ENCODE results near the gene NEUROD4.
A peak's percentile ranks its signal among the peaks of the same experiment; 100 is the strongest.

The NEUROD4 gene

DNA sequence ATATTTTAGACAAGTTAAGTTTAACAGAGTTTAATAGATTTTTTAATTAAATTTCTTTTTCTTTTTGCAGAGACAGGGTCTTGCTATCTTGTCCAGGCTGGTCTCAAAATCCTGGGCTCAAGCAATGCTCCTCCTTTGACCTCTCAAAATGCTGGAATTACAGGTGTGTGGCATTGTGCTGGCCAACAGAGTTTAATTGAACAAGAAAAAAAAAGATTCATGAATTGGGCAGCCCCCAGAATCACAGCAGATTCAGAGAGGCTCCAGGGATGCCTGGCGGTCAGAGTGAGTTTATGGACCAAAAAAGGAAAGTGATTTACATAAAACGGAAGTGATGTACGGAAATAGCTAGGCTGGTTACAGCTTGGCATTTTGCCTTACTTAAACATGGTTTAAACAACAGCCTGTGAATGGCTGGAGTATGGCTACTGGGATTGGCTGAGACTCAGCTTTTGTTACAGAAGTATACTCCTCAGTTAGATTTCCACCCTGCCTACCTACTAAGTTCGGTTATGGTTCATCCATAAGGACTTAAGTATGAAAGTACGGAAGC is 20.7 kb upstream of the NEUROD4 start:
- DNase-seq, result no peak

GRCh38 chr12:55001198-55001868 is 18.4 kb upstream of the NEUROD4 start:
- DNase-seq, result no peak

DNA sequence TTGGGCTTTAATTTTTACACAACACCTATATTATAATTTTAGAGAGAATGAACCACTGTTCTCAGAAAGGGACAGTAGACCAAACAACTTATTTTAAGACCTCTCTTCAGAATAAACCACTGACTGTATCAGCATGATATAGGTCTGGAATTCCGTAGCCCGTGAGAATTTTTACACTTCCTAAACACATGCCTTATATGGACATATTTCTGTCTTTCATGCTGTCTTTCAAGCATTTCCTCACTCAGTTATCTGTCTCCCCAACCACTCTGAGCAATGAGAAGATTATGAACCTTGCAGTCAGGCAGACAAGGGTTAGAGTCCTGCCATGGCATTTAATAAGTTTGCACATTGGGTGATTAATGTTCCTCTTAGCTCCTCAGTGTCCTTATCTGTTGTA is 17.4 kb upstream of the NEUROD4 start:
- no peak for DNase-seq

GRCh38 chr12:55008944-55009585 is 10.7 kb upstream of the NEUROD4 start:
- peak; percentile 37 for DNase-seq

GRCh38 chr12:55017416-55017925 is 2.3 kb upstream of the NEUROD4 start:
- DNase-seq, result no peak

- DNase-seq, result no peak
These were observed 4.8 kb downstream of the NEUROD4 start for GRCh38 chr12:55024575-55024974.

DNA sequence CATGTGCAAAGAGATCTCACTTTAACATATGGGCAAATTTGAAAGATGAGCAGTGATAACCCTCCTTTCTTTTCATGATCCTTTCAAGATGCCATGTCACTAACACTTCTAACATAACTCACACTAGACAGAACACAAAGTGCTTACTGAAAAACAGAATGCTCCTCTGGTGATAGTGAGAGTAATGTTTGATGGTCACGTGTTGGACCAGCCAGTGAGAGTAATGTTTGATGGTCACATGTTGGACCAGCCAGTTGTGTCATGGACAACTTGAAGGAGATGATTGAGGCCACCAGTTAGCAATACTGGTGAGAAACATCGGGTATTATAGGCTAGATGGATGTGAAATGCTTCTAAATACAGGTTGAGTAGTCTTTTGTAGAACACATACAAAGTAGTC is 5.7 kb downstream of the NEUROD4 start:
- no peak for DNase-seq

GRCh38 chr12:55034218-55034617 is 14.4 kb downstream of the NEUROD4 start:
- DNase-seq, result no peak

DNA sequence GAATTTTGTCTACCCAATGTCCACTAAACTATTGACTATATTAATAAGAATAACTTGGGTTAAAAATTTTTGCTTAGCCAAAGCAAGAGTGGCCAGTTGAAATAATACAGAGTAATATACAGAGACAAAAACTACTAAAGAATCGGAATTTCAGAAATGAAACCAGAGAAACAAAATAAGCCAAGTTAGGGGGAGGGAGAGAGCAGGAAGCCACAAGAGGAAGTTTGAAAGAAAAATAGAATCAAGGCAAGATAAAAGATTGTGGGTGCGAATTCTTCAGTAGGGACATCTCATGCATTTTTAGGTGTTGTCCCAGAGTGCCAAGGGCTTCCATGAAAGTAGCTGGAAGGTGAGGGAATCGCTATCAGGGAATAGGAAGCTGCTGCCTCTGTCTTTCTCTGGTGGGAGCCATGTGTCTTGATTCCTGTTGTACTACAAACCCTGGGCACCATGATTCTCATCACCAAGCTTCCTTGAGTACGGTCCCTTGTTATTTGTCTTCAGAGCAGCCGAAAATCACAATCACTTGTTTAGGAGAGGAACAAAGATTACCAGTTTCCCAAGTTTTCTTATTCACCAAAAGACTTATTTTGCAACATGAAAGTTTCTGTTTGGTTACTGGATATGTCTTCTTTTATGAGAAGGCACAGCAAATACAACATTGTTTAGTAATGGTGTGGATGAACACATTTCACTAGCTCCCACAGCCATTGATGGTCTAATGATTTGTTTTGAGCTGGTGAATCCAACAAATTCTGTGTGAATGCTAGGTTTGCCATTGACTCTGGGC is 16.7 kb downstream of the NEUROD4 start:
- DNase-seq, result no peak

DNA sequence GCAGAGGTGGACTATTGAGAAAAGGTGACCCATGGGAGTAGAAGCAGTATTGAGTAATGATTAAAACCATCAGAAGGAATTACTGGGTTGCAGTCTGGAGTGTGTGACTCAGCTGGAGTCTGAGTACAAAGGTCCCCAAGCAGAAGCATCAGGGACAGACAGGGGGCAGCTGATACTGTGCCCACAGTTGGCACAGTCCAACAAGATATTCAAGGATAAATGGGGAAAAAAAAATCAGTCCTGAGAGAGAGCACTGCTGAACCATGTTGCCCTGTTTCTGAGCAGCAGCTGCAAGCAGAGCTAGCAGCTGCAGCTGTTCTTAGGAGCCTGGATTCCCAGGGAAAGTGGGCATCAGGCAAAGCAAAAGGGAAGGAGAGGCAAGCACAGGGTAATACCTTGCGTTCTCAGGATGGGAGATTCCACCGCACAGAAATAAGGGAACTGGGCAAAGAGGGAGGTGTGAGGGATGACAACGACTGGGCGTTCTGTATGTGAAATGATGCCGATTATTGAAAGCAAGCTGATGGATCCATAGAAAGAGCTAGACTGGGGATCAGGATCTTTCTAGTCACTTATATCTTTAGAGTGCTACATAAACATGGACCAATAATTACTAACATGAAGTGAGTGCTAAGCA is 17.7 kb downstream of the NEUROD4 start:
- no peak for DNase-seq

DNA sequence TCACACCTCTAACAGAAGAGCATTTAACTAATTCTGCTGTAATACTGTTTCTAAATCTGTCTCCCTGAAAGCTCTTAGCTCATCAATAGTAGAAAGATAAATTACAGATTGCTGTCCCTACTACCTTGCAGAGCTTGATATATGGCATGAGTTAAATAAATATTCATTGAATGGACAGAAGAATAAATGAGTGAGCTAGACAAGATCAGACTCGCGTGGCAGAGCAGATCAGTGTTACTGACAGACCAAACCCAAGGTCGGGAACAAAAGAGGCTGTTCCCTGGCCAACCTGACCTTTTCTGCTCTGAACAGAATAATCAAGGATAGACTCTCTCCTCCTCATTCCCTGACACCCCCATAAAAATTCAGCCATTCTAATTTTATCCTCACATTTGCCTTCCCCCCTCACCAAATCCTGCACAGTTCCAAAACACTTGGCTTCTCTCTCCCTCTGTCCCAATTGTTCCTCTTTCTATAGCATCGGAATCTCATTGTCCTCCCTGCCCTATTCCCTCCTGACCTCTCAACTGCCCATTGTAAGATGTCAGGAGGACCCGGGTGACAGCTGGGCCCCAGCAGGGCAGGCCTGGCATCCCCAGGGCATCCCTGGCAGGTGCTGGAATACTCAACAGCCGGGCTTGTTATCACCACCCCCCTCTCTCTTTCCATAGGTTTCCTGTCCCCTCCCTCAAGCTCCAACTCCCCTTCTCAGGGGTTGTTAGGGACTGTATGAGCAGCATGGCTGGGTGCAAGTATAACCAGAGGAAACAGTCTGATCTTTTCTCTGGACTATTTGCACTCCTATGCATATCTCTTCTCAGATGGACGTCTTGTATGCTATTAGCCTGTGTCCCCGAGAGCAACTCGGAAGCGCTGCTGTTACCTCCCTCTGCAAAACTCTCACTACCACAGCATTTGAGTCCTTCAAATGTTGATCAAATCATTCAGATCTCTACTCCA is 19.9 kb downstream of the NEUROD4 start:
- DNase-seq, result no peak

- DNase-seq, result no peak
These were observed 21.7 kb downstream of the NEUROD4 start for GRCh38 chr12:55041345-55042055.

GRCh38 chr12:55043542-55043941 is 23.8 kb downstream of the NEUROD4 start:
- no peak for DNase-seq

GRCh38 chr12:55044135-55044534 is 24.4 kb downstream of the NEUROD4 start:
- no peak for DNase-seq

DNA sequence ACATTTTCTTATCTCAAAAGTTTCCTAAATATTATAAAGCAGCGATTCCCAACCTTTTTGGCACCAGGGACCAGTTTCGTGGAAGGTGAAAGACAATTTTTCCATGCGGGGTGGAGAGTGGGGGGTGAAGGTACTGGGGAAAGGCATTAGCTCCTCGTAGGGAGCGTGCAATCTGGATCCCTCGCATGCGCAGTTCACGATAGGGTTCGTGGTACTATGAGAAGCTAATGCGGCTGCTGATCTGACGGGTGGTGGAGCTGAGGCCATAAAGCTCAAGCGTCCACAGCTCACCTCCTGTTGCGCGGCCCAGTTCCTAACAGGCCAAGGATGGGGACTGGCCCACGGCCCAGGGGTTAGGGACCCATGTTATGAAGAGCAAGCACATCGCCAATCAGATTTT is 29.9 kb downstream of the NEUROD4 start:
- no peak for DNase-seq

- DNase-seq, result peak; percentile 45
These were observed 31.6 kb downstream of the NEUROD4 start for GRCh38 chr12:55051197-55051947.

DNA sequence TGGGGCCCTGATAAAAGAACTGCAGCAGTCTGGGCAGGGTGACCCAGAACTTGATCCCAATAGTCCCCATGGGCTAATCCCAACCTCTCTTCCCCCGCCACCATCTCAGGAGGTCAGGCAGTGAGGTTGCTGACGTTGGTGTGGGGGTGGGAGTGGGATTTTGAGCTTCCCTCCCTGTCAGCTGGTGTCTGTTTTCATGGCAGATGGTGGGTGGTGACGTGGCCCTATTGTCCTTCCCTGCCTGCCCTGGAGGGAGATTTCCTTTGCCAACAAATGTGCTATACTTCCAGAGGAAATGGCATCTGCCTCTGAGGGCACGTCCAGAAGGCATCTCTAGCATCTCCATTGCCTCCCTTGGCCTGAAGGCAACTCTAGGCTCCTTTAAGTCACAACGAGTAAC is 37.7 kb downstream of the NEUROD4 start:
- peak; percentile 74 for DNase-seq

DNA sequence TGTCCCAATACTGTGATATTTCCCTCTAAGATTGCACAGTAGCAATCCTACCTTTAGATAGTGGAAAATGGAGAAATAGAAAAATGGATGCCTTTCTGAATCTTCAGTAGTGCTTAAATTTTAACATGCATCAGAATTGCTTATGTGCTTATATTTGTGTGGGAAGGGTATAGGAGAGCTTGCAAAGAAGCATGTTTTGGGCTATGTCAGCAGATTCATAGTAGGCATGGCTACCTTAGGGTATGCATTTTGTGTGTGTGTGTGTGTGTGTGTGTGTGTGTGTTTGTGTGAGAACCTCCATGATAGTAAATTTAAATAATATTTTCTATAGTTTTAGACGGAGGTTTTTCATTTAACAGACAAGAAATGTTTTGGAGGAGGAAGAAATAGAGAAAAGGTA is 38.3 kb downstream of the NEUROD4 start:
- no peak for DNase-seq

- no peak for DNase-seq
These were observed 39.0 kb downstream of the NEUROD4 start for GRCh38 chr12:55058776-55059175.

DNA sequence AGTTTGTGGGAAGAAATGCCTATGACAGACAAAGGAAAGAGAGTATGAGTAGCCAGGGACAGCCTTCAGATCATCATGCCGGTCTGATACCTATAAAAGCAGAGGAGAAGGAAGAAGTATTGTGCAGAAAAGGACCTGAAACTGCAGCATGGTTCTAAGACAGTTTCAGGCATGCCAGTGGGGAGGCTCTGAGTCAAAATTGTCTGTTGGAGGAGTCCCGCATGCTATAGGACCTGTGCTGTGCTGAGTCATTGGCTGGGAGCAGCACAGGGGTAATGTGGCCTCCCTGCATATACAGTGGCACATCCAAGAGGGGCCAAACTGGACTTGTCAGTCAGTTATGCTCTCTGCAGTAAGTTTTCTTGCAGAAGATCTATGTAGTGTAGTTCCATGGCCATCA is 40.7 kb downstream of the NEUROD4 start:
- no peak for DNase-seq
